ENCODE data around the gene GRM7. TPM values are rescaled to one million over a fixed set of nuclear protein-coding genes. Genes with fewer than 3 reads are reported as not detected.

GRM7 gene
- total and polyA plus RNA-seq, 2 experiments from 2014 or later: 1.7 to 2.7 TPM

DNA sequence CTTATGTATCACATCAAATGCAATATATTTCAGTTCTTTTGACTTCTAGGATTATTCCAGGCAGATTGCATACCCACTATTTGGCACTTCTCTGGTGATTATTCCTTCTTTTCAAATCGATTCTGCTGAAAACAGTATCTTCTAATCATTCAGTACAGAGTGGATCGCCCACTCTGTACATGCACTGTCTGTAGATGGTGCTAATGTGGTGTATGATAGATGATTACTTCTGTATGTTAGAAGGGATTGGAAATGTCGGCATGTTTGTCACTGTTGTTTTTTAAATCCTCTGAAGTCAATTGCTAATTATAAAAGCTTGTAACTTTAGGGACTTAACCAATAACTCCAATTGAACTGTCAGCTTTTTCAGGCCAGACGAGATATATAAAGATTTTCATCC lies 642.5 kb downstream of the GRM7 start:
- Histone ChIP-seq H3K9me3 (ENCODE audit: low read depth) (no peaks in the 10 kb centered on the region), H3K36me3 (replicated peaks; ENCODE audit: insufficient read depth, low read depth) (no peaks in the 10 kb centered on the region), H3K27me3 (no peaks in the 10 kb centered on the region), H3K9me2 (replicated peaks; ENCODE audit: insufficient read depth) (no peaks in the 10 kb centered on the region), H3K4me1 (ENCODE audit: insufficient read depth) (peaks cover 13% of the 10 kb centered on the region), H4K20me1 (ENCODE audit: insufficient read depth, poor library complexity, severe bottlenecking) (no peaks in the 10 kb centered on the region), H3K79me2 (no peaks in the 10 kb centered on the region), H3K4me2 (no peak overlapping the region), H3K4me3 (no peak overlapping the region), H3K27ac (no peak overlapping the region), H2AFZ (no peak overlapping the region)
- WGBS (ENCODE audit: low lambda C conversion rate, missing lambda C conversion rate): 89% methylated on average over 4 of the region's 4 CpGs
- no peak for DNase-seq (ENCODE audit: low spot score)
- TF ChIP-seq, protein P1, sequence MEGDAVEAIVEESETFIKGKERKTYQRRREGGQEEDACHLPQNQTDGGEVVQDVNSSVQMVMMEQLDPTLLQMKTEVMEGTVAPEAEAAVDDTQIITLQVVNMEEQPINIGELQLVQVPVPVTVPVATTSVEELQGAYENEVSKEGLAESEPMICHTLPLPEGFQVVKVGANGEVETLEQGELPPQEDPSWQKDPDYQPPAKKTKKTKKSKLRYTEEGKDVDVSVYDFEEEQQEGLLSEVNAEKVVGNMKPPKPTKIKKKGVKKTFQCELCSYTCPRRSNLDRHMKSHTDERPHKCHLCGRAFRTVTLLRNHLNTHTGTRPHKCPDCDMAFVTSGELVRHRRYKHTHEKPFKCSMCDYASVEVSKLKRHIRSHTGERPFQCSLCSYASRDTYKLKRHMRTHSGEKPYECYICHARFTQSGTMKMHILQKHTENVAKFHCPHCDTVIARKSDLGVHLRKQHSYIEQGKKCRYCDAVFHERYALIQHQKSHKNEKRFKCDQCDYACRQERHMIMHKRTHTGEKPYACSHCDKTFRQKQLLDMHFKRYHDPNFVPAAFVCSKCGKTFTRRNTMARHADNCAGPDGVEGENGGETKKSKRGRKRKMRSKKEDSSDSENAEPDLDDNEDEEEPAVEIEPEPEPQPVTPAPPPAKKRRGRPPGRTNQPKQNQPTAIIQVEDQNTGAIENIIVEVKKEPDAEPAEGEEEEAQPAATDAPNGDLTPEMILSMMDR (IDR thresholded peaks at IDR 0.05; ENCODE audit: poor library complexity): no peak

DNA sequence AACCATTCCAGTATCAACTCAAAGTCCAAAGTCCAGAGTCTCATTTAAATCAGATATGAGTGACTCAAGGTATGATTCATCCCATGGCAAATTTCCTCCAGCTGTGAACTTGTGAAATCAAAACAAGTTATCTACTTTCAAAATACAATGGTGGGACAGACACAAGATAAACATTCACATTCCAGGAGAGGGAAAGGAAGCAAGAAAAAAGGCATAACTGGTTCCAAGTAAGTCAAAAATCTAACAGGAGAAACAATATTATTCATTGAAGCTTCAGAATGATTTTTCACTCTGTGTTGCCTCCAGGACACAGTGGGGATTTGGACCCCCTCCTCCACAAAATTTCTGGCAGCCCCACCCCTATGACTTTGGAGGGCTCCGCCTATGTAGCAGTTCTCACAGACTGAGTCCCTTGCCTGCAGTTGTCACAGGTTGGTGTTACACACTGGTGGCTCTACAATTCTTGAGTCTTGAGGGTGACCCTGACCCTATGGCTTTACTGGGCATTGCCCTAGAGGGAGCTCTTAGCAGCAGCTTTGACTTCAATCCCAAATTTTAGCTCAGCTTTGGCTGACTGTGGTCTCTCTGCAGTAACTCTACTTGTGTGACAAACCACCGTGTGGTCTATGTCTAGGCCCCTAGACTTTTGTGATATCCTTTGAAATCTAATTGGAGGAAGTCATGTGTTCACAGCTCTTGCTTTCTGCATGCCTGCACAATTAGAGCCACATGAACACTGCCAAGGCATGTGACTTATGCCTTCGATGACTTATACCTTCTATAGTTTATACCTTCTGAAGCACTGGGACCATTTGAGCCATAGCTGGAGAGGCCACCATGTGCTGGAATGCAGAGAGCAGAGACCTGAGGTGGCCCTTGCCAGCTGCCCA lies 644.2 kb downstream of the GRM7 start:
- TF ChIP-seq EZH2phosphoT487 (IDR thresholded peaks at IDR 0.05; ENCODE audit: low read depth, severe bottlenecking, unreplicated experiment) (no peak), EZH2 (IDR thresholded peaks at IDR 0.05; ENCODE audit: borderline replicate concordance) (no peak)
- TF ChIP-seq, protein P1 (IDR thresholded peaks at IDR 0.05; ENCODE audit: poor library complexity): no peak
- H3K79me2 ChIP-seq: no peaks in the 10 kb centered on the region
- H4K20me1 ChIP-seq (ENCODE audit: insufficient read depth, poor library complexity, severe bottlenecking): no peaks in the 10 kb centered on the region
- no peaks in the 10 kb centered on the region for H3K9me3 ChIP-seq (ENCODE audit: low read depth)
- peak overlapping the region; percentile 77 for H3K27ac ChIP-seq
- H2AFZ ChIP-seq: no peak overlapping the region
- no peaks in the 10 kb centered on the region for H3K9me2 ChIP-seq (replicated peaks; ENCODE audit: insufficient read depth)
- DNase-seq (ENCODE audit: low spot score): peak; percentile 70
- no peaks in the 10 kb centered on the region for H3K36me3 ChIP-seq (replicated peaks; ENCODE audit: insufficient read depth, low read depth)
- WGBS (ENCODE audit: low lambda C conversion rate, missing lambda C conversion rate): 94% methylated on average over 3 of the region's 3 CpGs
- peaks cover 13% of the 10 kb centered on the region for H3K4me1 ChIP-seq (ENCODE audit: insufficient read depth)
- H3K27me3 ChIP-seq: no peaks in the 10 kb centered on the region
- no peak overlapping the region for H3K4me3 ChIP-seq
- no peak overlapping the region for H3K4me2 ChIP-seq

DNA sequence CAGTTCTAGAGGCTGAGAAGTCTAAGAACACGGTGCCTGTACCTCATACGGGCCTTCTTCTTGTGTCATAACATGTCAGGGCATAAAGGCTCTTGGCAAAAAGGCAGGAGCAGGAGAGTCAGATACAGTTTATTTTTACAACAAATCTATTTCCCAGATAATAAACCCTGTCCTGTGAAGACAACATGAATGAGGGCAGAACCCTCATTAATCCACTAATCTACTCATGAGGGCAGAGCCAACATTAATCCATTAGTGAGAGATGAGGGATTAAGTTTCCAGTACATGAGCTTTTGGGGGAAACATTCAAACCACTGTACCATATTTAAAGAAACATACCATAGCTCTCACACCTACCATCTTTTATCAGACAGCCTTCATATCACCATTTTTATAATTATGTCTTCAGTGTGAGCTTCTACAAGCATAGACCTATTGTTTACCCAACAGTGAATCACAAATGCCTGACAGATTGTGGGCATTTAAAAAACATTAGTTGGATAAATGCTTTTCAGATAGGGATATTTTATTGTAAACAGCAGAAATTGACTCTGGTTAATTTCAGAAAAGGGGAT lies 645.8 kb downstream of the GRM7 start:
- H4K20me1 ChIP-seq (ENCODE audit: insufficient read depth, poor library complexity, severe bottlenecking): no peaks in the 10 kb centered on the region
- no peak overlapping the region for H3K4me3 ChIP-seq
- peak overlapping the region; percentile 15 for H3K27ac ChIP-seq
- 78% methylated on average over 2 of the region's 2 CpGs for WGBS (ENCODE audit: low lambda C conversion rate, missing lambda C conversion rate)
- no peaks in the 10 kb centered on the region for H3K9me3 ChIP-seq (ENCODE audit: low read depth)
- TF ChIP-seq EZH2phosphoT487 (IDR thresholded peaks at IDR 0.05; ENCODE audit: low read depth, severe bottlenecking, unreplicated experiment) (no peak), EZH2 (IDR thresholded peaks at IDR 0.05; ENCODE audit: borderline replicate concordance) (no peak)
- TF ChIP-seq, protein P1 (IDR thresholded peaks at IDR 0.05; ENCODE audit: poor library complexity): no peak
- no peaks in the 10 kb centered on the region for H3K36me3 ChIP-seq (replicated peaks; ENCODE audit: insufficient read depth, low read depth)
- H2AFZ ChIP-seq: no peak overlapping the region
- no peaks in the 10 kb centered on the region for H3K27me3 ChIP-seq
- H3K4me1 ChIP-seq (ENCODE audit: insufficient read depth): peaks cover 13% of the 10 kb centered on the region
- H3K79me2 ChIP-seq: no peaks in the 10 kb centered on the region
- no peak for DNase-seq (ENCODE audit: low spot score)
- no peak overlapping the region for H3K4me2 ChIP-seq
- no peaks in the 10 kb centered on the region for H3K9me2 ChIP-seq (replicated peaks; ENCODE audit: insufficient read depth)
